GM18907 (cell line): ENCODE results near the gene CDK2AP2.

Experiments used
- ATAC-seq: cut with Tn5 transposase; IDR thresholded peaks from one replicate; pipeline ENCODE4 v1.9.1; 2021; ENCODE audit warnings: mild to moderate bottlenecking, moderate library complexity; ENCODE audit not compliant: unreplicated experiment

The CDK2AP2 gene

DNA sequence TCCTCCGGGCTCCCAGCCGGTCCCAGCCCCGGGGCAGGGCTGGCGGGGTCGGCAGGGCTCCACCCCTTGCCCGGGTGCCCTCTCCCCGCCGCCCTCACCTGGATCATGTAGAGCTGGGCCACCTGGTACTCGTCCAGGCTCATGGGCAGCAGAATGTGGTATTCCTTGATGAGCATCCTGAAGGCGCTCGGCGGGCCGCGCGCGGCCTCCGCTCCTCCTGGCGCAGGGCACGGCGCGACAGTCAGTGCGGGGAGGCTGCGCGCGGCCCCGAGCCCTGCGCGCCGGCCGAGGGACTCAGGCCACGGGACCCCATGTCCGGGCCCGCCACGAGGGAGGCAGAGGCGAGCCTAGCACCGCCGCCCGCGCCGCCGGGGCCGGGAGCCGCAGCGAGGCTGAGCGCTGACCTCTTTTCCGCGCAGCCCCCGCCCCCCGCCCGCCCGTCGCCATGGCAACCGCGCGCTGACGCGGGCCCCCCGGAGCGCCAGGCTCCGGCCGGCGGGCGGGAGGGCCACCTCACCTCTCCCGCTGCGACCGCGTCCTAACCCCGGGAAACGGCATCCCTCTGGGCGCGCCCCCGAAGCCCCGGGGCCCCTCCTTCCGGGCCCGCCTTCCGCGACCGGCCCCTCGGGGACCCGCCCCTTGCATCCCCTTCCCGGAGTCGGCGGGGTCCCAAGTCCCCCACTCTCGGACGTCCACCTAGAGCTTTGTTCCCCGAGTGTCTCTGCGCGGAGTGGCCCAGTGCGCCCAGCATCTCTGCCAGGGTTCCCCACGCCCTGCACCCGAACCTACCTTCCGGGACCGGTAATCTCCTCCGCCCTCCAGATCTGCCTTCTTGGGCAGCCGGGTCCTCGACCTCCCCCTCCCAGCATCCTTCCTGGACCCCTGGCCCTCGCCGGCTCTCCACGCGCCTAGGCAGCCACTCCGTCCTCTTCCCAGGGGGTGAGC is 3.7 kb downstream of the CDK2AP2 start:
- no peak for ATAC-seq

DNA sequence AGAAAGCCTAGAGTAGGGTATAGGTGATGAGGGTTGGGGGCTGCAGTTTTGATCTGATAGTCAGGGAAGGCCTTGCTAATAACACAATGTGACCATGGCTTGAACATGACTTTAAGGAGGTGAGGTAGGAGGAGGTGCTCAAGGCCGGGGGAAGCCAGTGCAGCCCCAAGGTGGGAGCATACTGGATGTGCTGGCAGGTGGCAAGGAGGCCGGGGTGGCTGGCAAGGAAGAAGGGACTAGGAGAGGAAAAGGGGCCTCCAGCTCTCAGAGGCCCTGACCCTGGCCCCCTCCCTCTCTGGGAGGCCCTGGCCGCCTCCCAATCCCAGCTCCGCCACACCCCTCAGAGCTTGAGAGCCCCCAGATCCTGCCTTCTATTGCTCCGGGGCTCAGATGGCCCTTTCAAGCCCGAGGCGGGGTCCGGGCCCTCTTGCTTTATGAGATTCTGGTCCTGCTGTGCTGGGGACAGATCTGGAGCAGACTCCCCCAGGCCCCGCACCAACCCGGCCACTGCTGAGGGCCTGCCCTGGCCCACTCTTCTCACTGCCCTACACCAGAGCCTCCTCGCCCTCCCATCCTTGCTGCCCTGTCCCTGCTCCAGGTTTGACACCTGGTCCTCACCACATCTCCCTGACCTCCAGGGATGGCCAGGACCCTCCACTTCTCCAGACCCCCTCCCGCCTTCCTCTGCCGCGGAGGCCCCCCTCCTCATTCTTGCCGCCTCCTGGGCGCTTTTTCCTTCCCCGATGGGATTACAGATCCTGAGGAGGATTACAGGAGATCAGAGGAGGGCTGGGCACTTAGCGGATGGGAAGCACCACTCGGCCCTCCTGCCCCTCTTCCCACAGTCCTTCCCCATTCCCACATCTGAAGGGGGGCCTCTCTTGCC is 4.6 kb downstream of the CDK2AP2 start:
- ATAC-seq = no peak

DNA sequence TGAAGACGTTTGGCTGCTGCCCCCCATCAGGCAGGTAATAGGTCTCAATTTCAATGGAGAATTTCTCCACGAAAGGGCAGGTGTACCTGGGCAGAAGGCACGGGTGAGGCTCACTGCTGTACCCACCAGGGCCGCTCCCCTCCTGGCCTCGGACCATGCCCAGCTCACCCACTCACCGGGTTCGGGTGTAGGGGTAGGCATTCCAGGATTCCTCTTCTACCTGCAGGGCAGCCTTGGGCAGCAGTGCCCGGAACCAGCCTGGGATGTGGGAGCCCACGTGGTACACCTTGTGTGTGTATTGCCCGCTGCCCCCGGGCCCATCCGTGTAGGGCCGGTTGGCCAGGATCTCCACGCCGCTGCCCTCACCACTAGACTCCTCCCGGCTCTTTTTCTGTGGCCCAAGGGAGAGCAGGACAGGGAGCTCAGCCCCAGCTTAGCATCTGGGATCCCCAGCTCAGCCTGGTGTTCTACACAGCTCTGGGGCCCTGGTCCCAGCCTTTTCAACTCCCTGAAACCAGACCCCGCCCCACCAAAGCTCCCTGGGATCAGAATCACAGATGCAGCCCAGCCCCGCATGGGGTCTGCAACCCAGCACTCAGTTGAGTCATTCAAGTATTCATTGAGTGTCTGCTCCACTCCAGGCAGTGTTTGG is 5.5 kb downstream of the CDK2AP2 start:
- ATAC-seq = no peak

DNA sequence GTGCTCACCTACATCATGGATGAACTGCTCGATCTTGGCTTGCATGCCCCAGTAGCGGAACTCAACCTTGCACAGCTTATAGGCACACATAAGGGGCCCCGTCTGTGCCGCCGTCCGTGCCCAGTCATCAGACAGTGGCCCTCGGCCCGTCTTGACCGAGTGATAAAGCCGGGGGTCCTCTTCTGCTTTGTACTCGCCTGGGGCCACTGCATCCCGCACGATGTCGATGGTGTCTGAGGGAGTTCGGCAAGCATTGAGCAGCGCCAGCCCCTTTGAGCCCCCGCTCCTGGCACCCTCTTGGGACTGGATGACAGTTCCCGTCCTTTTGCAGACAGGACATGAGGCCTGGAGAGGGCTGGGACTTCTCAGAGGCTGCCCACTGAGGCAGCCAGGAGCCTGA is 6.1 kb downstream of the CDK2AP2 start:
- ATAC-seq = no peak

DNA sequence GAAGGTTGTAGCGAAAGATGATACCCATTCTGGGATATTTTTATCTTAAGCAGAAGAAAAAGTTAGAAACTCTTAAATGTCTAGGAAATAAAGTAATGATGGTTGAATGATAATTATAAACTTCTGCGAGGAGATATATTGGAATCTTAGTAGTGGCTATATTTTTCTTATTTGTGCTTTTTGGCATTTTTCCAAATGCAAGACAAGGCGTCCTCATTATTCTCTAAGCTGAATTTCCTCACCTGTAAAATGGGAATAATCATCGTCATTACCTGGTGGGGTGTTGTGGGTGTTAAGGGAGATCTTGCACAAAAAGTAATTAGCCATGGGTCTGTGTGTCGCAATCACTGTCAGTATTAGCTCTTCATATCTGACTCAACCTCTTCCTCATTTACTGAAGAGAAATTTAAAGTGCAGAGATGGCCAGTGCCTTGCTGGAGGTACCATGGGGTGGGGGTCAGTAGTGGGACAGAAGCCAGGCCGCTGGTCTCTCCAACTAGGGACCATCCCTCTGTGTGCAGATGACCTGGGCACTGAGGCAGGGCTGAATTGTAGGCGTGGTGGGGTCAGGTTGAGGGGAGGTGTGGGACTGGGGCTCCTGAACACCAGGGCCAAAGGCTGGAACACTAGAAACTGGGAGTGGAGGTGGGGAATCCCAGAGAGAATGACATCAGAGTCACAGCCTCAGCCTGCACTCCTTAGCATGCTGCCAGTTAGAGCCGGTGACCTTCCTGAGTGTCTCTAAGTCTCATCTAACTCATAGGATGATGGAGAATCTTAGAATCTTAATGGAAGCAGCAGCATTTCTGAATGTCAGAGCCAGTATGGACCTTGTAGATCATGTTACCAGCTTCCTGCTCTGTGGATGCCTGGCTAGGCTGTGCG is 6.9 kb downstream of the CDK2AP2 start:
- no peak for ATAC-seq

DNA sequence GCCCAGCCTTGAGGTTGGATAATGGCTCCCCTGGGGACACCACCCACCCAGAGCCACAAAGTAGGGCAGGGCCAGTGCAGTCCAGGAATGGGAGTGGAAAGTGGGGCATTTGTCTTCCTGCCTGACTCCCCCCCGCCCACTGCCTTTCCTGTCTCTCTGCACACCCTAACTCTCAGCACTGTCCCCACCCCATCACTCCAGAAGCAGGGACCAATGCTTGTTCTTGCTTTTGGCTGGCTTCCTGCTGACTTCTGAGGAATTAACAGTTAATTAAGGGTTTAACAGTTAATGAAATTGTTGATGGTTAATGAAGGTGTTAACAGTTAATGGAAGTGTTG is 7.5 kb downstream of the CDK2AP2 start:
- ATAC-seq = no peak

DNA sequence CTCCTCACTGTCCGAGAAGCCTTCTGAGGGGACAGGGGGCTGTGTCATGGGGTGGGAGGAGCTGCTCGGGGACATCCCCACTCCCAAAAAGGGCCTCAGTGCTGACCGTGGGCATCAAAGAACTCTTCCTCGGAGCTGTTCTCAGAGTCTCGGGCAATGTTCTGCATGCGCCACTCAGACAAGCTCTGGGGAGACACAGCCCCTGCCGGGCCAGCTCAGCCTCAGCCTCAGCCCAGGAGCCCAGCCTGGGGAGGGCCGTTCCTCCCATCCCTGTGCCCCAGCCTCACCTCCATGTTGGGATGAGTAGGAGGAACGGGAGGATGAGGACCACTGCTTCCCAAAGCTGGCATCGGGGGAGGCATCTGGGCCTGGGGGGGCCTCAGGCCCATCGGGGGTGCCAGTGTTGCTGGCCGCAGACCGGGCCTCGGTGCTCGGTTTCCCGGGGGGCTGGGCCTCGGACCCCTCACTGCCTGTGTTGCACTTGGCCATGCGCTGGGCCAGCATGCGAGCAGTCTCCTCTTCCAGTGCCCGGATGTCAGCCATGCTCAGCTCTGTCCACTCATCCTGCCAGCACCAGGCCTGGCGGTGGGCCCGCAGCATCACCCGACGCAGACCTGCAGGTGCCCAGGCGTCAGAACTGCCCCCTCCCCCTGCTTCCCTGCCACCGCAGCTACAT is 8.0 kb downstream of the CDK2AP2 start:
- ATAC-seq = no peak

DNA sequence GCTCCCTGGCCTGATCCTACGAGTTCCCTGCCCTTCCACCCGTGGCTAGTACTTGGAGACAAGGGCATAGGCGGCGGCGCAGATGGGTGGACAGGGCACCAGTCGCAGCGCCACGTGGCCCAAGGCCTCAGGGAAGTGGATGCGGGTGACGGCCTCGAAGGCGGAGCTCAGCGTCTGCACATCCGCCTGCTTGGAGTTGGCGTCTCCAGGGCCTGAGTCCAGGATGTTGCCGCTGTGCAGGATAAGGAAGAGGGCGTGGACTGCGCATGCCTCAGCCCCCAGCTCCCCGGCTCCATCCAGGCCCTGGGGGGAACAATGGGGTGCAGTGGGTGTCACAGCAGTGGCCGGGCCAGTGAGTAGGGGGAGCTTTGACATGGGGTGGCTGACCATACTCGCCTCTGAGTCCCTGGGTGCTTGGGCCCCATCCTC is 9.4 kb downstream of the CDK2AP2 start:
- ATAC-seq = no peak

DNA sequence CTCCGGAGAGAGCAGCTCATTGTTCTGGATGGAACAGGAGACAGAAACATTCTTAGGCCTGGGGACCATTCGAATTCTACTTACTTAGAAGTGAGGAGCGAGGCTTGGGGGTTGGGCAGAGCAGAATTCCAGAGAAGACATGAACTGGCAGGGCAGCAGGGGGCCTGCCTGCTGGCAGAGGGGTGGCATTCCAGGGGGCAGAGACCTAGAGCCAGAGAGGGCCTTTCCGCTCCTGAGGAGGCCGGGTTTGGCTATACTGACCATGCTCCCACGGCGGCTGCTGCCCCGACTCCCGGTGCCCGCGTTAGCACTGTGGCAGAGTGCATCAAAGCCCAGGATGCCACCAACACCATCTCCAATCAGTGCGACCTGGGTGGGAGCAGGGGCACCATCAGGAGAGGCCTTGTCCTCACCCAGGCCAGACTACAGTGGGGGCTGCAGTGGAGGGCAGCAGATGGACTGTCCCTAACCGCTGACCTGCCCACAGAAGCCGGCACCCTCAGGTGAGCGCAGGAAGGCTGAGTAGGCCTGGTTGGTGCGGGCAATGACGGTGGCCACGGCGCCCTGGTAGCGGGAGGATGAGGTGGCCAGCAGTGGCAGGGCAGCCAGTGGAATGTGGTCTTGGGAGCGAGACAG is 10.2 kb downstream of the CDK2AP2 start:
- ATAC-seq = no peak

DNA sequence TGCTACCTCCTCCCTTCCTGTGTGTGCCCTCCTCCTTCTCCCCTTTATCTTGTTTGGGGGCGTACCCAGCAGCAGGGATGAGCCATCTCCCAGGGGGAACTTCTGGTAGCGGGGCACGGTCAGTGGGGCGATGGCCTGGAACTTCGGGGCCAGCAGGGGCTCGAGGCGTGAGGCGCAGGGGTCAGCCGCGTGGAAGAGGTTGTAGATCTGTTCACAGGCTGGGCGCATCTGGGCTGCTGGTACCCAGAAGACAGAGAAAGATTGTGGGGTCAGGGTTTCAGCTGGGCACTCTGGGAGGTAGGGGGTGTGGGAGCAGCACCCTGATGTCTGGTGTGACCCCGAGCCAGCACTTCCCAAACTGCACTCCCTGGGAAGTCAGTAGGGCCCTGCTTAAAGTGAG is 11.8 kb downstream of the CDK2AP2 start:
- ATAC-seq = no peak

DNA sequence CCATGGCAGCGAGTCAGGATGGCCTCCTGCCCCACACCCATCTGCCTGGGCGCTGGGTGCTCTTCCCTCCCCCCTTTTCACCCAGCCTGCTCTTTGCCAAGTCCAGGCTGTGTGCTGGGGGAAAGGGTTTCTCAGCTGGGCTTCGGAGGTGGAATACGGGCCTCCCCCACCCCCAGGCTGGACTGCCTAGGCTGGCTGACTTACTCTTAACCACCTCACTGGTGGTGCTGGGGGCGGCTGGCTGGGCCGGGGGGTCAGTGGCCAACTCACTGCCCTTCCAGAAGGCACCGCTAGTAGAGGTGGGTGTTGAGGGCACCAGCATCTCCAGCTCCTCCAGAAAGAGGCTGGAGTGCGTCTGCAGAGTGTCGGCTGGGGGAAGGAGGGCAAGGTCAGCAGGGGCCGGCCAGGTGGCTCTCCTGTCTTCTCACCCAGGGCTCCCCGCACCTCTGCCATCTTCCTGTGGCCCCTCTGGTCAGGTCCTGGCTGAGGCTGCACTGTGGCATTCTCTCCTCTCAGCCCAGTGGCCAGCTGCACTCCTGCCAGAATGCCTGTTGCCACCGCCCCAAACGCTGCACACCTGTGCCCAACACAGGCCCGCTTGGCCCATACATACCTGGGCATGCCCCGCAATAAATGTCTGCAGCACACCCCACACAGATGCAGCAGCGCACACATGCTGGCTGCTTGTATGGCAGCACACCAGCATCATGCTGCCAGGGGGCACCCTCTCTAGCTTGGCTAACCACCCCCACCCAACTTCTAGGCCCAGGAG is 12.5 kb downstream of the CDK2AP2 start:
- ATAC-seq = no peak

DNA sequence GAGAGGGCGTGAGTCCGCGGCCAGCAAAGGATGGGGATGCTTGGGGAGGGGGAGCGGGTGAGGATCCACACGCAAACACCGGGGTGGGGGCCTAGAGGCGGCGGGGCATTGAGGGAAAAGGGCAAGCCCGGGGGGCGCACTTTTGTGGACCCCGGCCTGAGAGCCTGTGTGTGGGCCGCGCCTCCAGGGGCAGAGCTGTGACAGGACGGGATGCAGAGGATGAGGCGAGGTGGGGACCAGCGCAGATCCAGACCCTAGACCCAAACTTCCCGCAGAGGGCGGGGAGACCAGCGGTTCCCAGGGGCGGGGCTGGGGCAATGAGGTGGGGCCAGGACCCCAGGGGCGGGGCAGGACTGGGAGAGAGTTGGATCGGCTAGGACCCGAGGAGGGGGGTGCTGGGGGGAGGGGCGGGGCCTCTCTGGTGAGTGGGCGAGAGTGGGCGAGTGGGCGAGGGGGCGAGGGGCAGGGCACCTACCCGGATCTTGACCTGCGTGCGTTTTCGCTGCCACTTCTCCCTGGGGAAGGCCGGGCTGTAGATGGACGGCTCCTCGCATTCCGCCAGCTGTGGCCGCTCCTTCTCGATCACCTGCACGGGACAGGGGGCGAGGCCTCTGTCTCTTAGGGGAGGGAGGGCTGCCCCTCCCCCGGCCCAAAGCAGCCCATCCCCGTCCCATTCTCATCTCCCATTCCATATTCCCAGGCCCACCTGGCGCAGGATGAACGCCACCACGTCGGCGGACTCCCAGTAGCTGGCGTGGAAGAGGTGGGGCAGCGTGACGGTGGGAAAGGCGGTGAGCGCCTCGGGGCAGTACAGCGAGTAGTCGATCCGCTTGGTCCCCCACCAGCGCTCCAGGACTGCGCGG is 13.4 kb downstream of the CDK2AP2 start:
- ATAC-seq = no peak

DNA sequence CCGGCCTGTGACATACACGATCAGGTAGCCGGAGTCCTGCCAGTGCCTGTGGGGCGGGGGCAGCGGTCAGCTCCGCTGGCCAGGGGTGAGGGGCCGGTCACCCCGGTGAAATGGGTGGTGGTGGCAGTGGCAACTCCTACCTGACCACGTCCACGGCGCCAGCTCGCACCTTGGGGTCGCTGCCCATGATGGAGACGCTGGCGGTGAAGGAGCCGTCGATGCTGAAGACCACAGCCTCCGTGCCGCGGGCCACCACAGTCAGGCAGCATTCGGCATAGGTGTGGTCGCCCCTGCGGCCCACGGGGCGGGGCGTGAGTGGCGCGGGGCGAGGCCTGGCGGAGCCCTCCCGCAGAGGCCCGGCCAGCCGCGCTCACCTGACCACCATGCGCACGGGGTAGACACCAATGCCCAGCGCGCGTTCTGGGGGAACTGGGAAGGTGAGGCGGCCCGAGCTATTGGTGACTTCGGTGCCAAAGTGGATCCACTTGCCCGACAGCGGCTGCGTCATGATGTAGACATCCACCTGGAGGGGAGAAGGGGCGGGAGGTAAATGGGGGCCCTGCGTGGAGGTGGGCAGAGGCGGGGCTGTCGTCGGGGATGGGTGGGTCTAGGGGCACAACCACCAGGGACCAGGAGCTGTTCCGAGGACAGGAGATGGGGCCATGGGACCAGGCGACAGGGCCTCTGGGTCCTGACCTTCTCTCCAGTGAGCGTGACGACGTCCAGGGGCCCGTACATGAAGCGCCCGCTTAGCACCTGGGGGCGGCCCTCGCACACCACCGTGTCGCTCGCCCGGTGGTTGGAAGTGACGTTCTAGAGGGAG is 14.2 kb downstream of the CDK2AP2 start:
- no peak for ATAC-seq

DNA sequence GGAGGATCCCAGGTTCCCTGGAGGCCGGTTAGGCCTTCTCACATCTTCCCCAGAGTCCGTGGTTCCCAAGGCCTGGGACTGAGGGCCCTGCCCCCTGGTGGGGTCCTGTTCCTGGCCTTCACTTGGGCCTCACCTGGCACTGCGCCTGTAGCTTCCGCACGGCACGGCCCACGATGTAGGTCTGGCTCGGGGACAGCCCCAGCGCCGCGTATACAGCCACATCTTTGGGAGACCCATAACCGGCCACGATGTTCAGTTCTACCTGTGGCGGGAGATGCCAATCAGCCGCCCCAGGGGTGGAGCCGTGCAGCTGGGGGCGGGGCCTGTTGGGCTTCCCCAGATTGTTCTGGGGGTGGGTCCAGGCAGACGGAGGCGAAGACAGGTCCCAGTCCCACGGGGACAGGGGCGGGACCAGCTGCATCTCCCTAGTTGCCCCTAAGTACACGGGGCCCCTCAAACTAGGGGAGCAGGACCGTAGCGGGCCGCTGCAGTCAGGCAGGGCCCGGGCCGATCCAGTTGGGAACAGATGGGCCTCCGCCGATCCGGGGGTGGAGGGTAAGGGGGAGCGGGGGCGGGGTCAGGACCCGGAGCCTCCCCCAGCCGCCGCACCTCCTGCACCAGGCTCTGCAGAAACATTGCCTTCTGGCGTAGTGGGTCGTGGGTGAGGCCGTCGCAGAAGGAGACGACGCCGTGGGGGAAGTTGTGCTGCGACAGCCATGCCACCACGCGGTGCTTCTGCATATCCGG is 15.0 kb downstream of the CDK2AP2 start:
- ATAC-seq = no peak

DNA sequence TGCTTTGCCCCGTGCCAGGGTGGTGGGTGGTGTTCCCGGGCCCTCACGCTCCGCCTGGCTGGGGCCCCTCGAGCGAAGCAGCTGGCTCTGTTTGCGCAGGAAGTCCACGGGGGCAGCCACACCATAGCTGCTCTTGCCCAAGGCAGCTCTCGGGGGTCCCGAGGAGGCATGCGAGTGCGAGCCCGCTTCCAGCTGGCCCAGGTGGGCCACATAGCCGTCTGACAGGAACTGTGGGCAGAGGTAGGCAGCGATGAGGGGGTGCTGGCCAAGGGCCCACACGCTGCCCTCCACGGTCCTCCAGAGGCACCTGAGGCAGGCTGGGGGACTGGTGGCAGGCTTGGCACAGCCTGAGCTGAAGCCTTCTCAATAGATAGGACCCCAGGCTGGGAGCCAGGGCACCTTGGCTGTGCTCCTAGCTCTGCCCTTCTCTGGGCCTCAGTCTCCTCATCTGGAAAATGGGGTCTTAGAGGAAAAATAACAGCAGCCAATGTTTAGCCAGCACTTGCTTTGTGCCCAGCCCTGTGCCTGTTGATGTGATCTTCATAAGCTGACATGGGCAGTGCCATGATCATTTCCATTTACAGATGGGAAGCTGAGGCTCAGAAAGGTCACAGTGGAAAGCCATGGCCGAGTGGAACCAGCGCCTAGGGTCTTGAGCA is 15.8 kb downstream of the CDK2AP2 start:
- no peak for ATAC-seq
